ENCODE measurements around the gene KREMEN2. TPM values are rescaled to one million over a fixed set of nuclear protein-coding genes. Genes with fewer than 3 reads are reported as not detected.

KREMEN2 gene
- total RNA-seq, 4 donors from 2014 or later: 0.19 to 3.9 (median 2.1) TPM; not detected in 1

GRCh38 chr16:3004319-3004718, 40.2 kb downstream of the KREMEN2 start:
- DNase-seq: no peak
- Histone ChIP-seq H3K27me3 (peaks cover 0 to 65% (median 4%) of the 10 kb centered on the region in 4 donors), H3K4me1 (peaks cover 0 to 28% (median 5%) of the 10 kb centered on the region in 3 donors), H3K27ac (peak overlapping the region in 2 of 4 donors; percentile 17 to 65), H3K36me3 (no peaks in the 10 kb centered on the region), H3K9me3 (no peaks in the 10 kb centered on the region), H3K4me3 (peak overlapping the region in 3 of 4 donors; percentile 20 to 57 (median 39))
- TF ChIP-seq CTCF (IDR thresholded peaks at IDR 0.05) (no peak), POLR2A (IDR thresholded peaks at IDR 0.05) (no peak)
- intact Hi-C loops (cut with DNase I): no loop called here
- WGBS, 2 donors: no CpG with 5 or more reads among the region's 67 CpGs

GRCh38 chr16:3004781-3005284, 40.8 kb downstream of the KREMEN2 start:
- H3K27ac ChIP-seq: peak overlapping the region in 1 of 4 donors; percentile 11
- peak overlapping the region in 3 of 4 donors; percentile 28 to 54 (median 39) for H3K4me3 ChIP-seq
- H3K27me3 ChIP-seq: peaks cover 0 to 67% (median 4%) of the 10 kb centered on the region in 4 donors

GRCh38 chr16:3007059-3007956, 43.2 kb downstream of the KREMEN2 start:
- intact Hi-C loops (cut with DNase I): no loop called here
- peaks cover 0 to 40% (median 13%) of the 10 kb centered on the region in 3 donors for H3K4me1 ChIP-seq
- H3K27me3 ChIP-seq: peaks cover 5 to 77% (median 9%) of the 10 kb centered on the region in 4 donors
- H3K36me3 ChIP-seq: no peaks in the 10 kb centered on the region
- H3K9me3 ChIP-seq: no peaks in the 10 kb centered on the region
- no peak overlapping the region for H3K4me3 ChIP-seq
- WGBS, 2 donors: 57 to 74% methylated on average over 8 to 9 of the region's 13 CpGs
- DNase-seq: no peak
- TF ChIP-seq CTCF (IDR thresholded peaks at IDR 0.05) (no peak), POLR2A (IDR thresholded peaks at IDR 0.05) (no peak)
- no peak overlapping the region for H3K27ac ChIP-seq

More at GRCh38 chr16:3004781-3005284, 40.8 kb downstream of the KREMEN2 start:
- Histone ChIP-seq H3K9me3 (no peaks in the 10 kb centered on the region), H3K36me3 (no peaks in the 10 kb centered on the region), H3K4me1 (peaks cover 0 to 33% (median 10%) of the 10 kb centered on the region in 3 donors)
- 9 to 16% methylated on average over 4 to 11 of the region's 25 CpGs for WGBS, 2 donors
- no peak for DNase-seq
- intact Hi-C loops (cut with DNase I): no loop called here
- TF ChIP-seq POLR2A (IDR thresholded peaks at IDR 0.05) (no peak), CTCF (IDR thresholded peaks at IDR 0.05) (no peak)

GRCh38 chr16:3007957-3008689, 44.0 kb downstream of the KREMEN2 start:
- no peak overlapping the region for H3K27ac ChIP-seq
- no peaks in the 10 kb centered on the region for H3K36me3 ChIP-seq
- no peak for DNase-seq
- H3K27me3 ChIP-seq: peaks cover 8 to 85% (median 15%) of the 10 kb centered on the region in 4 donors
- intact Hi-C loops (cut with DNase I): no loop called here
- no peak for TF ChIP-seq POLR2A (IDR thresholded peaks at IDR 0.05)
- TF ChIP-seq CTCF (IDR thresholded peaks at IDR 0.05): no peak
- WGBS, 2 donors: 32 to 46% methylated on average over 8 to 10 of the region's 17 CpGs
- H3K9me3 ChIP-seq: no peaks in the 10 kb centered on the region
- H3K4me3 ChIP-seq: no peak overlapping the region
- peaks cover 0 to 48% (median 13%) of the 10 kb centered on the region in 3 donors for H3K4me1 ChIP-seq

All from esophagus squamous epithelium (tissue), 5 donors.